Mesothelial cell of epicardium (in vitro differentiated cells): Measurements from ENCODE around the gene KDM4B. TPM values are rescaled to one million over a fixed set of nuclear protein-coding genes. Genes with fewer than 3 reads are reported as not detected.

Experiments used
- DNase-seq, 2 experiments: peaks; one replicate each; pipeline ENCODE4 v3.0.0; 2021; ENCODE audit warnings: low spot score in 2 of 2; ENCODE audit not compliant: unreplicated experiment in 2 of 2
- H3K27ac Mint-ChIP-seq: 2 replicates; pipeline ENCODE4 v1.8.0; 2021; ENCODE audit warnings: mixed read lengths
- H3K27me3 Mint-ChIP-seq: 2 replicates; pipeline ENCODE4 v1.8.0; 2021; ENCODE audit warnings: low read depth, mixed read lengths
- H3K36me3 Mint-ChIP-seq: 2 replicates; pipeline ENCODE4 v1.8.0; 2021; ENCODE audit warnings: mixed read lengths
- H3K4me1 Mint-ChIP-seq: 2 replicates; pipeline ENCODE4 v1.8.0; 2021; ENCODE audit warnings: mixed read lengths
- H3K4me3 Mint-ChIP-seq: 2 replicates; pipeline ENCODE4 v1.8.0; 2021; ENCODE audit warnings: mild to moderate bottlenecking, moderate library complexity, mixed read lengths
- H3K9me3 Mint-ChIP-seq: 2 replicates; pipeline ENCODE4 v1.8.0; 2021; ENCODE audit warnings: mixed read lengths
- CTCF ChIP-seq: fragments of 200-600 bp; sonication (generic); IDR thresholded peaks from one replicate; pipeline ENCODE4 v1.5.0; 2021; ENCODE audit warnings: antibody characterized with exemption; ENCODE audit not compliant: unreplicated experiment
- total RNA-seq: library from RNA; stranded (reverse); gene quantifications from 3 replicates; pipeline ENCODE4 v1.2.1, GENCODE V29; 2021

The KDM4B gene
- total RNA-seq, 1 donor from 2014 or later = 80.5 TPM

- Mint-ChIP-seq H3K27me3 (no peaks in the 10 kb centered on the region), H3K4me1 (peaks cover 14% of the 10 kb centered on the region), H3K9me3 (no peaks in the 10 kb centered on the region), H3K4me3 (no peak overlapping the region), H3K36me3 (peaks cover 24% of the 10 kb centered on the region), H3K27ac (no peak overlapping the region)
- TF ChIP-seq CTCF = no peak
- DNase-seq = no peak
Observed at GRCh38 chr19:5080030-5080654, 111.2 kb downstream of the KDM4B start.

- H3K27ac Mint-ChIP-seq = no peak overlapping the region
- no peak for TF ChIP-seq CTCF
- peaks cover 14% of the 10 kb centered on the region for H3K4me1 Mint-ChIP-seq
- no peaks in the 10 kb centered on the region for H3K27me3 Mint-ChIP-seq
- no peak for DNase-seq
- H3K9me3 Mint-ChIP-seq = no peaks in the 10 kb centered on the region
- no peak overlapping the region for H3K4me3 Mint-ChIP-seq
- H3K36me3 Mint-ChIP-seq = peaks cover 27% of the 10 kb centered on the region
Observed at GRCh38 chr19:5080809-5081208, 111.9 kb downstream of the KDM4B start.

GRCh38 chr19:5081443-5082161 lies 112.7 kb downstream of the KDM4B start:
- no peak for DNase-seq
- no peak for TF ChIP-seq CTCF
- H3K27me3 Mint-ChIP-seq = no peaks in the 10 kb centered on the region
- H3K4me3 Mint-ChIP-seq = no peak overlapping the region
- peaks cover 14% of the 10 kb centered on the region for H3K4me1 Mint-ChIP-seq
- H3K36me3 Mint-ChIP-seq = peaks cover 27% of the 10 kb centered on the region
- no peaks in the 10 kb centered on the region for H3K9me3 Mint-ChIP-seq
- no peak overlapping the region for H3K27ac Mint-ChIP-seq

GRCh38 chr19:5083547-5083965 lies 114.6 kb downstream of the KDM4B start:
- no peak for DNase-seq
- H3K9me3 Mint-ChIP-seq = no peaks in the 10 kb centered on the region
- no peak for TF ChIP-seq CTCF
- H3K4me3 Mint-ChIP-seq = no peak overlapping the region
- H3K27me3 Mint-ChIP-seq = no peaks in the 10 kb centered on the region
- peak overlapping the region; percentile 21 for H3K27ac Mint-ChIP-seq
- H3K4me1 Mint-ChIP-seq = peaks cover 14% of the 10 kb centered on the region
- peaks cover 27% of the 10 kb centered on the region for H3K36me3 Mint-ChIP-seq

- Mint-ChIP-seq H3K4me1 (peaks cover 7% of the 10 kb centered on the region), H3K4me3 (no peak overlapping the region), H3K27ac (no peak overlapping the region), H3K9me3 (no peaks in the 10 kb centered on the region), H3K27me3 (no peaks in the 10 kb centered on the region), H3K36me3 (peaks cover 24% of the 10 kb centered on the region)
- no peak for TF ChIP-seq CTCF
- no peak for DNase-seq
Observed at GRCh38 chr19:5085566-5085965, 116.7 kb downstream of the KDM4B start.
